Measurements from ENCODE around the gene ABAT. TPM values are rescaled to one million over a fixed set of nuclear protein-coding genes. Genes with fewer than 3 reads are reported as not detected.
A peak's percentile ranks its signal among the peaks of the same experiment; 100 is the strongest.
"Not testable (repeated sequence)": the region's sequence is repeated elsewhere in the genome, so short reads cannot be mapped to it uniquely, and the experiment has no call there.

ABAT gene
- total and polyA plus RNA-seq, 5 donors, result 10.9 to 42.4 (median 16.8) TPM

DNA sequence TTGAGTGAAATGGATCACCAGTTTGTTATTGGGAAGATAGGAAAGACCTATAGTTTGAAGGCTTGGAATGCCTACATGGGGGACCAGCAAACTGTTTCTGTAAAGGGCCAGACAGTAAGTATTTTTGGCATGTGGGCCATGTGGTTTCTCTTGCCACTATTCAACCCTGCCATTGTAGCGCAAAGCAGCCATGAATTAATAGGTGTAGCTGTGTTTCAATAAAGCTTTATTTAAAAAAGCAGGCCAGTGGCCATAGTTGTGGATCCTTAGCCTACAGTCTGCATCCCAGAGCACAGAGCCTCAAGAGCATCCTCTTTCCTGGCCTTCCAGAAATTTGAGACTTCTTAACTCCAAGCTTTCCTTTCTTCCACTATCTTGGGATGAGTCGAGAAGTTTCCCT, 29.3 kb downstream of the ABAT start:
- 92% methylated on average over 2 of the region's 2 CpGs for WGBS
- intact Hi-C loops (cut with DNase I), result no loop called here
- no peaks in the 10 kb centered on the region for H3K9me3 ChIP-seq (ENCODE audit: control insufficient read depth, low read length)

DNA sequence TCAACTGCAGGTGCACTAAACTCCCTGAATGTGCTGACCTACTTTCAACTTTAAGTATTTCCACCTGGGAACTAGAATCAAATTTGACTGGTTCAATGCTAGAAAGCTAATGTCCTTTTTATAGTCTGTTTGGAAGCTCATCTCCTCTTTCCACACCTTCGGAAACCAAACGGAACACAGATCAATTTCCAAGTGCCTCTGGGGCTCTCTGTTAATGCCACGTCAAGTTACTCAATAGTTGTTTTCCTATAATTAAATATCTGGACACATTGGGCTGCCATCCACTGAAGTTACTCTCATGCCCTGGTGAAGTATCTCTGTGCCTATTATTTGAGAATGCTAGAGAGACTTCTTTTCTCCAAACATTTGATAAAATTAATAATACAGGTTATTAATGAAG, 29.7 kb downstream of the ABAT start:
- no peak overlapping the region for H3K4me3 ChIP-seq (ENCODE audit: low read length)
- ATAC-seq (no peak), DNase-seq (no peak)
- no peaks in the 10 kb centered on the region for H3K27me3 ChIP-seq (ENCODE audit: control insufficient read depth, insufficient read depth)
- 94% methylated on average over 3 of the region's 3 CpGs for WGBS
- no peak overlapping the region for H3K27ac ChIP-seq (ENCODE audit: low read length)
- no peaks in the 10 kb centered on the region for H3K9me3 ChIP-seq (ENCODE audit: control insufficient read depth, low read length)
- intact Hi-C loops (cut with DNase I), result no loop called here
- H3K4me1 ChIP-seq (ENCODE audit: control insufficient read depth, insufficient read depth, low read length), result no peaks in the 10 kb centered on the region

More for the DNA sequence above, 29.3 kb downstream of the ABAT start:
- Histone ChIP-seq H3K27me3 (ENCODE audit: control insufficient read depth, insufficient read depth) (no peaks in the 10 kb centered on the region), H3K27ac (ENCODE audit: low read length) (no peak overlapping the region), H3K4me1 (ENCODE audit: control insufficient read depth, insufficient read depth, low read length) (no peaks in the 10 kb centered on the region), H3K4me3 (ENCODE audit: low read length) (no peak overlapping the region)
- DNase-seq (no peak), ATAC-seq (no peak)

DNA sequence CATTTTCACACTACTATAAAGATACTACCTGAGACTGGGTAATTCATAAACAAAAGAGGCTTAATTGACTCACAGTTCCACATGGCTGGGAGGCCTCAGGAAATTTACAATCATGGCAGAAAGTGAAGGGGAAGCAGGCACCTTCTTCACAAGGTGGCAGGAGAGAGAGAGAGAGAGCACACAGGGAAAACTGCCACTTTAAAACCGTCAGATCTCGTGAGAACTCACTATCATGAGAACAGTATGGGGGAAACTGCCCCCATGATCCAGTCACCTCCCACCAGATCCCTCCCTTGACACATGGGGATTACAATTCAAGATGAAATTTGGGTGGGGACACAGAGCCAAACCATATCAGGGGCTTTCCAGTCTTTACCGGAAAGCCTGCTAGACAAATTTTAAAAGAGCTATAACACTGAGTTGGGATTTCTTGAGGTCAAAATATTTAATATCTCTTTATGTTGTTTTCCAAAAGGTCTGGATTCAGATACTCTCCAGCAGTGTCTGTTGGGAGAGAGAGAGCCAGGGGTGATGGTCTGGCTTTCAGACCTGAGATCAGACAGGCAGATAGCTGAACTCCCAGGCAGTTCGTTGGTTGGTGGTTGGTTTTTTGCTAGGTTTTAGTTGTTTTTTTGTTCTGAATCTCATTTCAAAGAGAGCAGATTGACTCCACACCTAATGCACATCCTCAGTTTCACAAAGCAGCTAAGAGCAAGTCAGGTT, 30.8 kb downstream of the ABAT start:
- H3K4me3 ChIP-seq (ENCODE audit: low read length); H3K4me1 ChIP-seq (ENCODE audit: control insufficient read depth, insufficient read depth, low read length); H3K27ac ChIP-seq (ENCODE audit: low read length); H3K27me3 ChIP-seq (ENCODE audit: control insufficient read depth, insufficient read depth); H3K9me3 ChIP-seq (ENCODE audit: control insufficient read depth, low read length); DNase-seq; ATAC-seq; intact Hi-C loops (cut with DNase I): not testable (repeated sequence)
- WGBS, result 44% methylated on average over 4 of the region's 4 CpGs

DNA sequence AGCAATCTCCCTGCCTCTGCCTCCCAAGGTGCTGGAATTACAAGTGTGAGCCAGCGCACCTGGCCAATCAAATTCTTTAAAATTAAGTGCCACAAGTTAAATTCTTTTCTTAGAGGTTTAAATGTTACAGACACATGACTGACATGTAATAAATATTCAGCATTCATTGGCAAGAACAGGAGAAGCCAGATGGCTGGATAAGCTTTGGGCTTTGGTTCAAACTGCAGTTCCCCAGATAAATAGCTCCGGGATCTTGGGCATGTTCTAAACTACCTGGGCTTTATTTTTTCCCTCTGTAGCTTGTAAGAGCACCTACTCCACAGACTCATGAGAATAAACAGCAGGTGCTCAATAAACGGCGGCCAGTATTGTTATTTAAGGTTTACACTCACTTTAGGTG, 34.1 kb downstream of the ABAT start:
- 58% methylated on average over 4 of the region's 4 CpGs for WGBS
- no peak overlapping the region for H3K4me3 ChIP-seq (ENCODE audit: low read length)
- no peak overlapping the region for H3K27ac ChIP-seq (ENCODE audit: low read length)
- DNase-seq (no peak), ATAC-seq (no peak)
- no peaks in the 10 kb centered on the region for H3K9me3 ChIP-seq (ENCODE audit: control insufficient read depth, low read length)
- intact Hi-C loops (cut with DNase I), result no loop called here
- H3K4me1 ChIP-seq (ENCODE audit: control insufficient read depth, insufficient read depth, low read length), result no peaks in the 10 kb centered on the region
- no peaks in the 10 kb centered on the region for H3K27me3 ChIP-seq (ENCODE audit: control insufficient read depth, insufficient read depth)

DNA sequence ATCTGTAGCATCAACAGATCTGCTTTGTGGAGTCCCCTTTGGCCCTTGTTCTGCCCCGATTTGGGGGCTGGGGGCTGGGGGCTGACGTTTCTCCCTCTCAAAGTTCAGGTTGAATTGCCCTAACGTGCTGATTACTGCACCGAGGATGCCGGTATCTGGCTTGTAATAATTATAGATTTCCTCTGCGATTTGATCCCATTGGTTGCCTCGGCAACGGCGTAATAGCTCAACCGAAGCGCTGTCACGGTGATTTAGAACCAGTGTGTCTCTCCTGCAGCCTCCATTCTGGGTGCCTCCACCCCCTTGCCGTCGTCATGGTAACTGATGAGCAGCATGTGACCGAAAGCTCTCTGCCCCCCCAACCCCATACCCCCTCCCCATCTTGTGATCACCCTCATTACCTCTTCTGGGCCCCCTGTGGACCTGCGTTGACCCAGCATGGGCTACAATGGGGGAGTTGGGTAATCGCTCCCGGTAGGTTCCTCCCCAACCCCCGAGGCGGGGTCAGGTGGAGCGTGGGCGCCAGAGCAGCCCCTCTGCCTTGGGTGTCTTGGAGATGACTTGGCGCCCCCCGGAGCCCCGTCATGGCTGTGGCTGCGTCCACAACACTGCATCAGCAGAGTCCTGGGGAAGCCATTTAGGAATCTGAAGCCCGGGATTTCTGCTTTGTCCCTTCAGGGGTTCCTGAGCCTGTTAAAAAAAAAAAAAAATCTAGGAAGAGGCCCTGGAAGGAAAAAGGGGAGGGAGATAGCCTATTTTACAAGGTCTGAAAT, 38.4 kb downstream of the ABAT start:
- intact Hi-C loops (cut with DNase I), result no loop called here
- 36% methylated on average over 27 of the region's 27 CpGs for WGBS

DNA sequence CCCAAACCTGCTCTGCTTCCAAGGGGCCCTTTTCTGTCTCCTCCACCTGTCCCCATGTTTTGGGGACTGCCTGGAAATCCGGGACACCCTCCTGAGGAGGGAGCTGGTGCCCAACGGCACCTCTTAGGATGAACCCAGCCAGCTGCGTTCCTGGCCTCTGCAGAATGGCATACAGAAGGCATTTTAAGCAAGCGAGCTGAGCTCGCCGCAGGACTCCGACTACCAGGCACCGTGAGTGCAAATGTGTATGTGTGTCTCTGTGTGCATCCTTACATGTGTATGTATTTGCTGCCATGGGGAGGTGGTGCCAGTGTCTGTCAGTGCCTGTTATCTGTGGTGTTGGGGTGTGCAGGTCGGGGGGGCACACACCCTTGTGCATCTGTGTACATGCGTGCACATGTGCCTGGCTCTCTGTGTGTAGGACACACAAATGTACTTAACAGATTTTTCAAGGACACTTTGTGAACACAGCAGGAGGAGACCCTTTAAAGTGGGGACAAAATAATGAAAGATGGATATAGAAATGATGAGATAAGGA, 39.3 kb downstream of the ABAT start:
- Histone ChIP-seq H3K4me1 (ENCODE audit: control insufficient read depth, insufficient read depth, low read length) (no peaks in the 10 kb centered on the region), H3K27me3 (ENCODE audit: control insufficient read depth, insufficient read depth) (no peaks in the 10 kb centered on the region), H3K4me3 (ENCODE audit: low read length) (no peak overlapping the region), H3K27ac (ENCODE audit: low read length) (no peak overlapping the region), H3K9me3 (ENCODE audit: control insufficient read depth, low read length) (no peaks in the 10 kb centered on the region)
- intact Hi-C loops (cut with DNase I), result no loop called here
- WGBS, result 66% methylated on average over 10 of the region's 10 CpGs
- DNase-seq, result no peak
- peak; percentile 28 to 36 for ATAC-seq

More for the DNA sequence above, 38.4 kb downstream of the ABAT start:
- H3K27ac ChIP-seq (ENCODE audit: low read length), result no peak overlapping the region
- H3K9me3 ChIP-seq (ENCODE audit: control insufficient read depth, low read length), result no peaks in the 10 kb centered on the region
- no peaks in the 10 kb centered on the region for H3K4me1 ChIP-seq (ENCODE audit: control insufficient read depth, insufficient read depth, low read length)
- no peak for DNase-seq
- H3K27me3 ChIP-seq (ENCODE audit: control insufficient read depth, insufficient read depth), result no peaks in the 10 kb centered on the region
- no peak overlapping the region for H3K4me3 ChIP-seq (ENCODE audit: low read length)
- ATAC-seq, result no peak

DNA sequence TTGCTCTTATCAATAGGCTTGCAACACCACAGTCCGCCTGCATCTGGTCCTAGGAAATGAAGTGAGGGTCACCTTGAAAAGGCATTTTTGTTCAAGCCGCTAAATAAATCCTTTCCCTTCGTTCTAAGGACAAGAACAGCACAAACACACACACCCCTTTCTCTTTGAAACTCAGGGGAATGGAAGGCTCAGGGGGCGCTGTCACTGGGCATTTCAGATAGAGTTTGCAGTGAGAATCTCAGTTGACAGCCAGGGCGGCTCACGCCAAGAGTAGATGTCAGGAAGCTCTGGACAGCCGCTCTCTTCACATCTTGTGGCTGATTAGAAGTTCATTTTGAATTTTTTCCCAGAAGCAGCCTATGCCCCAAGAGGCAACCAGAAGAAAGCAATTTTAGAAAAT, 39.8 kb downstream of the ABAT start:
- H3K4me1 ChIP-seq (ENCODE audit: control insufficient read depth, insufficient read depth, low read length), result no peaks in the 10 kb centered on the region
- H3K27ac ChIP-seq (ENCODE audit: low read length), result no peak overlapping the region
- H3K4me3 ChIP-seq (ENCODE audit: low read length), result no peak overlapping the region
- no peak for DNase-seq
- WGBS, result 52% methylated on average over 7 of the region's 7 CpGs
- H3K27me3 ChIP-seq (ENCODE audit: control insufficient read depth, insufficient read depth), result no peaks in the 10 kb centered on the region
- H3K9me3 ChIP-seq (ENCODE audit: control insufficient read depth, low read length), result no peaks in the 10 kb centered on the region
- ATAC-seq, result peak in 1 of 2 donors; percentile 48
- intact Hi-C loops (cut with DNase I), result no loop called here

DNA sequence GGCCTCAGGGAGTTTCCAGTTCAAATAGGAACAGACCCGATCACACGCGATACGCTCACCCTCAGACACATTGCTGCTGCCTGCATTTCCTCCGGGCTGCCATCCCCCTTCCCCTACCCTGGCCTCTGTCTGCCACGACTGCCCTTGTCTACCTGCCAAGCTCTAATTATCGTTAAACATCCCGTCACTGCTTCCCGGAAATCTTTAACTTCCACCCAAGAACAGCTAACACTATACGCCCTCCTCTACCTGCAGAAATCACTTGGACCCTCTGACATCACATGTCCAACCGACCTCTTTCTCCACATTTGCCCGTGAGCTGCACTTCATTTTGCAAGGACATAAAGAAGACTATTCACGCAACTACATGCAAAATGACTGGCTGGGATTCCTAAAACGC, 40.4 kb downstream of the ABAT start:
- H3K4me1 ChIP-seq (ENCODE audit: control insufficient read depth, insufficient read depth, low read length), result no peaks in the 10 kb centered on the region
- H3K27ac ChIP-seq (ENCODE audit: low read length), result no peak overlapping the region
- WGBS, result 66% methylated on average over 14 of the region's 14 CpGs
- H3K4me3 ChIP-seq (ENCODE audit: low read length), result no peak overlapping the region
- no peaks in the 10 kb centered on the region for H3K27me3 ChIP-seq (ENCODE audit: control insufficient read depth, insufficient read depth)
- intact Hi-C loops (cut with DNase I), result no loop called here
- no peak for ATAC-seq
- DNase-seq, result no peak
- H3K9me3 ChIP-seq (ENCODE audit: control insufficient read depth, low read length), result no peaks in the 10 kb centered on the region

DNA sequence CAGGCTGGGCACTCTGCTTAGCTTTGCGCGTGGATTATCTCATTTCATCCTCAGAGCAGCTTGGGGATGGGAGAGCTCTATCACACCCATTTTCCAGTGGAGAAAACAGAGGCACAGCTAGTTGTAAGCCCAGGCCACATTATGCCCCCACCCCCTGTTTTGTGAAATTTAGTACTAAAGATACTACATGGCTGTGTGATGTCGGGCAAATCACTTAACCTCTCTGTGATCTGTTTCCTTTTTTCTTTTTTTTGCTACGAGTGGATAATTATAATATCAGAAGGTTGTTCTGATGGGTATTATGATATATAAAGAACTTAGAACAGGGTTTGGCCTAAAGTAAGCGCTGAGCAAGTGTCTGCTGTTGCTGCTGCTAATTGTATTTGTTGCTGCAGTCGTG, 41.6 kb downstream of the ABAT start:
- Histone ChIP-seq H3K4me3 (ENCODE audit: low read length) (no peak overlapping the region), H3K9me3 (ENCODE audit: control insufficient read depth, low read length) (no peaks in the 10 kb centered on the region), H3K4me1 (ENCODE audit: control insufficient read depth, insufficient read depth, low read length) (no peaks in the 10 kb centered on the region), H3K27ac (ENCODE audit: low read length) (no peak overlapping the region), H3K27me3 (ENCODE audit: control insufficient read depth, insufficient read depth) (no peaks in the 10 kb centered on the region)
- no peak for DNase-seq
- ATAC-seq, result no peak
- intact Hi-C loops (cut with DNase I), result no loop called here
- WGBS, result 92% methylated on average over 6 of the region's 6 CpGs

DNA sequence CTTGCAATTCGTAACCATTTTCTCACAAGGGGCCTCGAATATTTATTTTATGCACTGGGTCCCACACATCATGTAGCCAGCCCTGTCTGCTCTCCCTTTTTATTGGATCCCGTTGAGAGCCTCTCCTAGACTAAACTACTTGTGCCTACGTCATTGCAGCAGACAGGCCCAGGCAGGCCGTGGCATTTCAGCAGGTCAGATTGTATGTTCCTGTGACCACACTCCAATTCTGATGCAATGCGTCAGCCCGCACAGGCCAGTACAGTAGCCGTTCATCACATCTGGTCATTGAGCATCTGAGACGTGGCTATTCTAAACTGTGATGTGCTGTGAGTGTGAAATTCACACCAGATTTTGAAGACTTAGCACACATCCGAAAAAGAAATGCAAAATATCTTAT, 42.2 kb downstream of the ABAT start:
- no peak overlapping the region for H3K27ac ChIP-seq (ENCODE audit: low read length)
- no peaks in the 10 kb centered on the region for H3K9me3 ChIP-seq (ENCODE audit: control insufficient read depth, low read length)
- no peak overlapping the region for H3K4me3 ChIP-seq (ENCODE audit: low read length)
- H3K4me1 ChIP-seq (ENCODE audit: control insufficient read depth, insufficient read depth, low read length), result no peaks in the 10 kb centered on the region
- DNase-seq (no peak), ATAC-seq (peak in 1 of 2 donors; percentile 70)
- WGBS, result 93% methylated on average over 10 of the region's 10 CpGs
- H3K27me3 ChIP-seq (ENCODE audit: control insufficient read depth, insufficient read depth), result no peaks in the 10 kb centered on the region
- intact Hi-C loops (cut with DNase I), result no loop called here

DNA sequence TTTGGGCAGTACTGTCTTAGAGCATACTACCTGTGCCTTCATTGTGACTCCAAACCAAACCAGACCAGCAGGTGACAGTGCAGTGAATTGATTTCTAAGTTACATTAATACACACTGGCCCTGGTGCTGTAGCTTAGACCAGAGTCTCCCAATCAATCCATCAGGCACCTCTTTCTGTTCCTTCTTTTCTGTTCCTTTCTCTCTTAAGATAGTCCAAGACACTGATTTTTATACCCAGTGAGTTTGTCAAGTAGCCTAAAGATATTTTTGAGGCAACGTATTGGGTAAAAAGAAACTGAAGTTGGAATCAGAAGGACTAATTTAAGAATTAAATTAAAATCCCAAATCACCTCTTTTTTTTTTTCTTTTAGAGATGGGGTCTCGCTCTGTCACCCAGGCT, 43.1 kb downstream of the ABAT start:
- Histone ChIP-seq H3K27me3 (ENCODE audit: control insufficient read depth, insufficient read depth) (no peaks in the 10 kb centered on the region), H3K4me3 (ENCODE audit: low read length) (no peak overlapping the region), H3K27ac (ENCODE audit: low read length) (no peak overlapping the region), H3K9me3 (ENCODE audit: control insufficient read depth, low read length) (no peaks in the 10 kb centered on the region), H3K4me1 (ENCODE audit: control insufficient read depth, insufficient read depth, low read length) (no peaks in the 10 kb centered on the region)
- WGBS, result 97% methylated on average over 2 of the region's 2 CpGs
- DNase-seq (no peak), ATAC-seq (no peak)
- intact Hi-C loops (cut with DNase I), result no loop called here
